Caco-2 (cell line): ENCODE measurements around the gene TTC27. TPM values are rescaled to one million over a fixed set of nuclear protein-coding genes. Genes with fewer than 3 reads are reported as not detected.

Experiments
- BruUV-seq: library from RNA; stranded (reverse); fragments of 400-500 nt; replicated peaks from 2 replicates; lab custom pipeline; 2021; lab: Mats Ljungman, UMichigan
- CTCF ChIA-PET: fragments of 300-600 bp; sonication (Branson Sonifier 250); formaldehyde crosslinking; loops from one replicate; lab custom pipeline; 2022; ENCODE audit warnings: antibody characterized with exemption; lab: Charles Lee
- POLR2A ChIA-PET: fragments of 300-600 bp; sonication (Branson Sonifier 250); formaldehyde crosslinking; loops from one replicate; lab custom pipeline; 2022; ENCODE audit warnings: antibody characterized with exemption; lab: Charles Lee
- DNase-seq, 2 experiments: peaks; one replicate each; pipeline versions ENCODE4 v3.0.0 to v3.0.0-alpha.2; 2020 to 2022
- H3K27me3 ChIP-seq: replicated peaks from 2 replicates; pipeline ENCODE4 v1.6.0; 2011; ENCODE audit warnings: low read length; ENCODE audit not compliant: control insufficient read depth, insufficient read depth
- H3K36me3 ChIP-seq: 2 replicates; pipeline ENCODE4 v1.5.1; 2011; ENCODE audit warnings: low read length; ENCODE audit not compliant: control insufficient read depth, insufficient read depth
- H3K4me1 ChIP-seq: fragments of 250-450 bp; sonication (Bioruptor Pico); 2 replicates; pipeline ENCODE4 v1.5.1; 2020; ENCODE audit warnings: mild to moderate bottlenecking
- H3K4me3 ChIP-seq: 2 replicates; pipeline ENCODE4 v1.5.1; 2011; ENCODE audit warnings: low read depth, mild to moderate bottlenecking, control low read depth, low read length
- H3K9me3 ChIP-seq: fragments of 250-450 bp; sonication (Bioruptor Pico); 2 replicates; pipeline ENCODE4 v1.5.1; 2020; ENCODE audit warnings: mild to moderate bottlenecking, moderate library complexity
- H3K27ac Mint-ChIP-seq: one replicate; pipeline ENCODE4 v1.8.0; 2022; ENCODE audit warnings: mixed read lengths; ENCODE audit not compliant: unreplicated experiment
- H3K27me3 Mint-ChIP-seq: one replicate; pipeline ENCODE4 v1.8.0; 2022; ENCODE audit warnings: mixed read lengths; ENCODE audit not compliant: insufficient read depth, unreplicated experiment
- H3K36me3 Mint-ChIP-seq: one replicate; pipeline ENCODE4 v1.8.0; 2022; ENCODE audit warnings: mild to moderate bottlenecking, mixed read lengths; ENCODE audit not compliant: insufficient read depth, unreplicated experiment
- H3K4me1 Mint-ChIP-seq: one replicate; pipeline ENCODE4 v1.8.0; 2022; ENCODE audit warnings: low read depth, mixed read lengths; ENCODE audit not compliant: unreplicated experiment
- H3K4me3 Mint-ChIP-seq: one replicate; pipeline ENCODE4 v1.8.0; 2022; ENCODE audit warnings: mild to moderate bottlenecking, moderate library complexity, mixed read lengths; ENCODE audit not compliant: unreplicated experiment
- H3K9me3 Mint-ChIP-seq: one replicate; pipeline ENCODE4 v1.8.0; 2022; ENCODE audit warnings: mixed read lengths; ENCODE audit not compliant: unreplicated experiment
- CTCF ChIP-seq, 2 experiments: fragments of 200-600 bp in 1 of 2; IDR thresholded peaks; 1 replicate in 1 of 2; 2 replicates in 1 of 2; pipeline versions ENCODE4 v1.5.1 to v1.8.0; 2011 to 2022; ENCODE audit warnings: antibody characterized with exemption in 1 of 2, control low read depth in 1 of 2, inconsistent platforms in 1 of 2, low read depth in 1 of 2, low read length in 1 of 2, mild to moderate bottlenecking in 1 of 2, moderate library complexity in 1 of 2; ENCODE audit not compliant: insufficient read depth in 1 of 2, severe bottlenecking in 1 of 2, unreplicated experiment in 1 of 2
- intact Hi-C: fragments of 100-400 bp; cut with micrococcal nuclease; formaldehyde crosslinking; loops from one replicate; pipeline ENCODE4 v1.10.0; 2022; ENCODE audit not compliant: unreplicated experiment
- total RNA-seq: library from RNA; stranded (reverse); gene quantifications from 2 replicates; pipeline ENCODE4 v1.2.3, GENCODE V29; 2022

The TTC27 gene
- total RNA-seq, 1 experiment from 2014 or later, result 20.6 TPM

- CTCF ChIA-PET, result no interaction called here
- peaks cover 9% of the 10 kb centered on the region for H3K36me3 Mint-ChIP-seq
- Histone ChIP-seq H3K4me3 (no peak overlapping the region), H3K27me3 (no peaks in the 10 kb centered on the region), H3K4me1 (no peaks in the 10 kb centered on the region), H3K36me3 (no peaks in the 10 kb centered on the region), H3K9me3 (no peaks in the 10 kb centered on the region)
- no peaks in the 10 kb centered on the region for H3K9me3 Mint-ChIP-seq
- no peak overlapping the region for H3K27ac Mint-ChIP-seq
- intact Hi-C loops, result no loop called here
- H3K27me3 Mint-ChIP-seq, result no peaks in the 10 kb centered on the region
- POLR2A ChIA-PET, result no interaction called here
- TF ChIP-seq CTCF (IDR thresholded peaks at IDR 0.05; ENCODE audit: insufficient read depth in 1 of 2, low read depth in 1 of 2, low read length in 1 of 2, severe bottlenecking in 1 of 2, unreplicated experiment in 1 of 2), result no peak
- no peak overlapping the region for H3K4me3 Mint-ChIP-seq
- no peak for DNase-seq
- no peaks in the 10 kb centered on the region for H3K4me1 Mint-ChIP-seq
- no TSS peak for BruUV-seq
These were observed 111.1 kb downstream of the TTC27 start for GRCh38 chr2:32738939-32739338.

GRCh38 chr2:32739664-32740063, 111.8 kb downstream of the TTC27 start:
- H3K27ac Mint-ChIP-seq, result no peak overlapping the region
- no peak for TF ChIP-seq CTCF (IDR thresholded peaks at IDR 0.05; ENCODE audit: insufficient read depth in 1 of 2, low read depth in 1 of 2, low read length in 1 of 2, severe bottlenecking in 1 of 2, unreplicated experiment in 1 of 2)
- no peak overlapping the region for H3K4me3 Mint-ChIP-seq
- ChIA-PET POLR2A (no interaction called here), CTCF (interaction anchor here (0.6 kb wide), 1 partner anchor 205 kb away, joined by 3 read pairs; no protein-coding TSS in a partner anchor)
- no peaks in the 10 kb centered on the region for H3K4me1 Mint-ChIP-seq
- Histone ChIP-seq H3K4me3 (no peak overlapping the region), H3K4me1 (no peaks in the 10 kb centered on the region), H3K9me3 (no peaks in the 10 kb centered on the region), H3K36me3 (no peaks in the 10 kb centered on the region), H3K27me3 (no peaks in the 10 kb centered on the region)
- H3K9me3 Mint-ChIP-seq, result no peaks in the 10 kb centered on the region
- H3K27me3 Mint-ChIP-seq, result no peaks in the 10 kb centered on the region
- peaks cover 9% of the 10 kb centered on the region for H3K36me3 Mint-ChIP-seq
- intact Hi-C loops, result no loop called here
- no TSS peak for BruUV-seq
- no peak for DNase-seq

- H3K9me3 ChIP-seq, result no peaks in the 10 kb centered on the region
- intact Hi-C loops, result no loop called here
- no TSS peak for BruUV-seq
- Mint-ChIP-seq H3K9me3 (no peaks in the 10 kb centered on the region), H3K4me3 (no peak overlapping the region), H3K36me3 (peaks cover 7% of the 10 kb centered on the region), H3K4me1 (no peaks in the 10 kb centered on the region), H3K27me3 (no peaks in the 10 kb centered on the region), H3K27ac (no peak overlapping the region)
- ChIA-PET CTCF (no interaction called here), POLR2A (no interaction called here)
- no peaks in the 10 kb centered on the region for H3K4me1 ChIP-seq
- TF ChIP-seq CTCF (IDR thresholded peaks at IDR 0.05; ENCODE audit: insufficient read depth in 1 of 2, low read depth in 1 of 2, low read length in 1 of 2, severe bottlenecking in 1 of 2, unreplicated experiment in 1 of 2), result no peak
- no peak overlapping the region for H3K4me3 ChIP-seq
- H3K36me3 ChIP-seq, result no peaks in the 10 kb centered on the region
- no peak for DNase-seq
- H3K27me3 ChIP-seq, result no peaks in the 10 kb centered on the region
These were observed 113.7 kb downstream of the TTC27 start for GRCh38 chr2:32741575-32741974.
